HepG2 (cell line): Measurements from ENCODE around the gene GHR. TPM values are rescaled to one million over a fixed set of nuclear protein-coding genes. Genes with fewer than 3 reads are reported as not detected.

Experiments used
- AGO2 ChIP-seq: fragments of 200-400 bp; formaldehyde crosslinking; optimal IDR thresholded peaks from 2 replicates; pipeline ENCODE3; 2017; ENCODE audit warnings: mild to moderate bottlenecking, low read depth, low read length, moderate library complexity
- BHLHE40 ChIP-seq: IDR thresholded peaks from 2 replicates; pipeline ENCODE4 v1.6.1; 2011; ENCODE audit warnings: low read length, improper control_type of control experiment
- ELF4 ChIP-seq: sonication (generic); formaldehyde crosslinking; IDR thresholded peaks from 2 replicates; pipeline ENCODE4 v1.5.0; 2020; ENCODE audit warnings: missing genetic modification reagents, mild to moderate bottlenecking, moderate library complexity, borderline replicate concordance
- FIP1L1 ChIP-seq: fragments of 200-400 bp; formaldehyde crosslinking; IDR thresholded peaks from 2 replicates; pipeline ENCODE4 v1.6.1; 2018; ENCODE audit warnings: low read depth, mild to moderate bottlenecking, low read length, moderate library complexity, borderline replicate concordance; ENCODE audit not compliant: insufficient read depth
- GMEB2 ChIP-seq: IDR thresholded peaks from 2 replicates; pipeline ENCODE4 v1.6.1; 2016; ENCODE audit warnings: missing biosample characterization, missing genetic modification reagents, low read depth
- HOXA9 ChIP-seq: sonication (generic); formaldehyde crosslinking; IDR thresholded peaks from 2 replicates; pipeline ENCODE4 v1.8.1; 2022; ENCODE audit warnings: missing genetic modification reagents, mild to moderate bottlenecking, moderate library complexity, borderline replicate concordance
- MAX ChIP-seq: IDR thresholded peaks from 2 replicates; pipeline ENCODE4 v1.6.1; 2012; ENCODE audit warnings: inconsistent platforms
- MEIS2 ChIP-seq: sonication (generic); formaldehyde crosslinking; IDR thresholded peaks from 2 replicates; pipeline ENCODE4 v1.9.0; 2021; ENCODE audit warnings: mild to moderate bottlenecking, missing genetic modification reagents
- MLLT10 ChIP-seq: sonication (generic); formaldehyde crosslinking; IDR thresholded peaks from 2 replicates; pipeline ENCODE4 v1.4.0; 2020; ENCODE audit warnings: missing genetic modification reagents
- MZF1 ChIP-seq: sonication (generic); formaldehyde crosslinking; IDR thresholded peaks from 2 replicates; pipeline ENCODE4 v1.8.1; 2023; ENCODE audit warnings: mild to moderate bottlenecking, missing genetic modification reagents, borderline replicate concordance
- NR2F6 ChIP-seq, 2 experiments: IDR thresholded peaks; 2 replicates each; pipeline ENCODE4 v1.6.1; 2016; ENCODE audit warnings: antibody characterized with exemption in 1 of 2, mild to moderate bottlenecking in 1 of 2
- RAD21 ChIP-seq: fragments of 450-650 bp; formaldehyde crosslinking; IDR thresholded peaks from 2 replicates; pipeline ENCODE4 v1.5.0; 2020; ENCODE audit warnings: mild to moderate bottlenecking
- SAFB2 ChIP-seq: sonication (generic); formaldehyde crosslinking; IDR thresholded peaks from 2 replicates; pipeline ENCODE4 v1.5.1; 2020; ENCODE audit warnings: missing genetic modification reagents, low read depth, mild to moderate bottlenecking, borderline replicate concordance
- SIN3A ChIP-seq: IDR thresholded peaks from 2 replicates; pipeline ENCODE4 v1.6.1; 2011; ENCODE audit warnings: low read depth, mild to moderate bottlenecking, control low read depth, low read length, borderline replicate concordance
- ZBTB49 ChIP-seq: sonication (generic); formaldehyde crosslinking; IDR thresholded peaks from 2 replicates; pipeline ENCODE4 v1.4.0; 2020; ENCODE audit warnings: missing genetic modification reagents, borderline replicate concordance
- ZEB1 ChIP-seq: IDR thresholded peaks from 2 replicates; pipeline ENCODE4 v1.6.1; 2012; ENCODE audit warnings: mild to moderate bottlenecking, low read depth, inconsistent platforms; ENCODE audit not compliant: insufficient replicate concordance
- ZFP82 ChIP-seq: sonication (generic); formaldehyde crosslinking; IDR thresholded peaks from 2 replicates; pipeline ENCODE4 v1.5.1; 2020; ENCODE audit warnings: mild to moderate bottlenecking, missing genetic modification reagents, borderline replicate concordance
- ZIK1 ChIP-seq: sonication (generic); formaldehyde crosslinking; IDR thresholded peaks from 2 replicates; pipeline ENCODE4 v1.5.0; 2020; ENCODE audit warnings: mild to moderate bottlenecking, low read depth, missing genetic modification reagents, borderline replicate concordance
- ZNF354B ChIP-seq: sonication (generic); formaldehyde crosslinking; IDR thresholded peaks from 2 replicates; pipeline ENCODE4 v1.8.0; 2022; ENCODE audit warnings: mild to moderate bottlenecking, missing genetic modification reagents
- ZNF549 ChIP-seq: sonication (generic); formaldehyde crosslinking; IDR thresholded peaks from 2 replicates; pipeline ENCODE4 v1.5.0; 2020; ENCODE audit warnings: missing genetic modification reagents
- ZNF550 ChIP-seq: sonication (generic); formaldehyde crosslinking; IDR thresholded peaks from 2 replicates; pipeline ENCODE4 v1.4.0; 2020; ENCODE audit warnings: mild to moderate bottlenecking, missing genetic modification reagents, borderline replicate concordance
- ZNF607 ChIP-seq: sonication (generic); formaldehyde crosslinking; IDR thresholded peaks from 2 replicates; pipeline ENCODE4 v1.5.1; 2020; ENCODE audit warnings: missing genetic modification reagents, mild to moderate bottlenecking, borderline replicate concordance
- ZNF75D ChIP-seq: sonication (generic); formaldehyde crosslinking; IDR thresholded peaks from 2 replicates; pipeline ENCODE4 v1.8.1; 2023; ENCODE audit warnings: missing genetic modification reagents, mild to moderate bottlenecking, borderline replicate concordance
- ZNF776 ChIP-seq: sonication (generic); formaldehyde crosslinking; IDR thresholded peaks from 2 replicates; pipeline ENCODE4 v1.4.0; 2020; ENCODE audit warnings: mild to moderate bottlenecking, missing genetic modification reagents
- polyA plus RNA-seq, 8 experiments: library from polyadenylated mRNA; depleted of rRNA in 3 of 8; stranded (reverse) in 7 of 8; unstranded in 1 of 8; fragments of >200 nt; fragmentation: Illumina TruSeq in 4 of 8; extraction: Trizol in 4 of 8; gene quantifications; 2 replicates each; pipeline versions ENCODE4 v1.2.1 to v1.2.3, GENCODE V29; 2011 to 2016; ENCODE audit warnings: low read depth in 4 of 8, missing spikeins in 1 of 8, mixed read lengths in 1 of 8; ENCODE audit not compliant: insufficient read depth in 1 of 8
- total RNA-seq, 5 experiments: library from RNA; depleted of rRNA; stranded (reverse); fragments of >200 nt; fragmentation: Illumina TruSeq; extraction: Trizol; gene quantifications; 2 replicates each; pipeline ENCODE4 v1.2.3, GENCODE V29; 2016; ENCODE audit warnings: low read depth in 1 of 5

The GHR gene
- total and polyA plus RNA-seq, 2 of the 13 experiments (the other 11 are each of a cell fraction or from before 2014, with no cell fraction given), result 0.07 TPM; not detected in 1

- no peak for TF ChIP-seq MZF1 (CRISPR knock-in tag)
- no peak for TF ChIP-seq NR2F6 (IDR thresholded peaks at IDR 0.05)
- no peak for TF ChIP-seq NR2F6 (CRISPR knock-in tag; IDR thresholded peaks at IDR 0.05)
- no peak for TF ChIP-seq ZNF550
- no peak for TF ChIP-seq ZNF607 (CRISPR knock-in tag)
- no peak for TF ChIP-seq ZFP82 (CRISPR knock-in tag)
- no peak for TF ChIP-seq MLLT10 (CRISPR knock-in tag)
- TF ChIP-seq ZNF776 (CRISPR knock-in tag), result no peak
- no peak for TF ChIP-seq ZNF75D
- no peak for TF ChIP-seq BHLHE40
- no peak for TF ChIP-seq ZEB1
- TF ChIP-seq SAFB2 (CRISPR knock-in tag), result no peak
- peak; percentile 52; the same call in 1 of the 2 replicates for TF ChIP-seq MAX
- TF ChIP-seq GMEB2 (CRISPR knock-in tag), result no peak
- TF ChIP-seq SIN3A, result no peak
- no peak for TF ChIP-seq ZIK1 (CRISPR knock-in tag)
- TF ChIP-seq MEIS2, result no peak
- no peak for TF ChIP-seq ZBTB49
- TF ChIP-seq ELF4 (CRISPR knock-in tag), result no peak
- no peak for TF ChIP-seq ZNF354B
- TF ChIP-seq HOXA9 (CRISPR knock-in tag), result no peak
- TF ChIP-seq ZNF549 (CRISPR knock-in tag), result no peak
- no peak for TF ChIP-seq FIP1L1
- TF ChIP-seq AGO2, result no peak
- peak; percentile 68 for TF ChIP-seq RAD21 (CRISPR knock-in tag)
These were observed at the start of gene GHR (continued) for GRCh38 chr5:42423285-42424165.
